ENCODE results near the gene TRIM42. TPM values are rescaled to one million over a fixed set of nuclear protein-coding genes. Genes with fewer than 3 reads are reported as not detected.

Gene TRIM42
- total and polyA plus RNA-seq, 2 experiments from 2014 or later: not detected

DNA sequence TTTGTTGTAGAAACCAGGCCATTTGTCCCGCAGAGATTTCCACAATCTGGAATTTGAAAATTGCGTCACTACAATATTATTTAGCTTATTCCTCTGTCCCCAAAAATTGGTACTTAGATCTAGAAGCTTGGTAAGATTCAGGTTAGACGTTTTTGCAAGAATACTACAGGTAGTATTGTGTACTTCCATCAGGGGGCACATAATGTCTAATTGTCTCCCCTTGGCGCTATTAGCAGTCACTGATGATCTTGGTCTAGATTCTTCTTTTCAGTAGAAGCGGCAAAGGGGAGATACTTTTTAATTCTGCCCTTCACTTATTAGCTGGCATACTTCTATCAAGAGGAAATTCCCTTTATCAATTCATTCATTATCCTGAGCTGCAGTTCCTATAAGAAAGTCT, 42.6 kb upstream of the TRIM42 start:
- no peak overlapping the region for H3K27ac ChIP-seq
- H3K4me1 ChIP-seq (ENCODE audit: low read depth): peaks cover 6% of the 10 kb centered on the region
- H3K9me3 ChIP-seq (ENCODE audit: low read depth): no peaks in the 10 kb centered on the region
- H3K4me3 ChIP-seq: no peak overlapping the region
- DNase-seq (ENCODE audit: low read depth in 1 of 2, low spot score in 1 of 2): no peak
- no peaks in the 10 kb centered on the region for H3K36me3 ChIP-seq
- TF ChIP-seq, protein P1, sequence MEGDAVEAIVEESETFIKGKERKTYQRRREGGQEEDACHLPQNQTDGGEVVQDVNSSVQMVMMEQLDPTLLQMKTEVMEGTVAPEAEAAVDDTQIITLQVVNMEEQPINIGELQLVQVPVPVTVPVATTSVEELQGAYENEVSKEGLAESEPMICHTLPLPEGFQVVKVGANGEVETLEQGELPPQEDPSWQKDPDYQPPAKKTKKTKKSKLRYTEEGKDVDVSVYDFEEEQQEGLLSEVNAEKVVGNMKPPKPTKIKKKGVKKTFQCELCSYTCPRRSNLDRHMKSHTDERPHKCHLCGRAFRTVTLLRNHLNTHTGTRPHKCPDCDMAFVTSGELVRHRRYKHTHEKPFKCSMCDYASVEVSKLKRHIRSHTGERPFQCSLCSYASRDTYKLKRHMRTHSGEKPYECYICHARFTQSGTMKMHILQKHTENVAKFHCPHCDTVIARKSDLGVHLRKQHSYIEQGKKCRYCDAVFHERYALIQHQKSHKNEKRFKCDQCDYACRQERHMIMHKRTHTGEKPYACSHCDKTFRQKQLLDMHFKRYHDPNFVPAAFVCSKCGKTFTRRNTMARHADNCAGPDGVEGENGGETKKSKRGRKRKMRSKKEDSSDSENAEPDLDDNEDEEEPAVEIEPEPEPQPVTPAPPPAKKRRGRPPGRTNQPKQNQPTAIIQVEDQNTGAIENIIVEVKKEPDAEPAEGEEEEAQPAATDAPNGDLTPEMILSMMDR (IDR thresholded peaks at IDR 0.05; ENCODE audit: low read depth, low read length): no peak
- H3K27me3 ChIP-seq: no peaks in the 10 kb centered on the region

DNA sequence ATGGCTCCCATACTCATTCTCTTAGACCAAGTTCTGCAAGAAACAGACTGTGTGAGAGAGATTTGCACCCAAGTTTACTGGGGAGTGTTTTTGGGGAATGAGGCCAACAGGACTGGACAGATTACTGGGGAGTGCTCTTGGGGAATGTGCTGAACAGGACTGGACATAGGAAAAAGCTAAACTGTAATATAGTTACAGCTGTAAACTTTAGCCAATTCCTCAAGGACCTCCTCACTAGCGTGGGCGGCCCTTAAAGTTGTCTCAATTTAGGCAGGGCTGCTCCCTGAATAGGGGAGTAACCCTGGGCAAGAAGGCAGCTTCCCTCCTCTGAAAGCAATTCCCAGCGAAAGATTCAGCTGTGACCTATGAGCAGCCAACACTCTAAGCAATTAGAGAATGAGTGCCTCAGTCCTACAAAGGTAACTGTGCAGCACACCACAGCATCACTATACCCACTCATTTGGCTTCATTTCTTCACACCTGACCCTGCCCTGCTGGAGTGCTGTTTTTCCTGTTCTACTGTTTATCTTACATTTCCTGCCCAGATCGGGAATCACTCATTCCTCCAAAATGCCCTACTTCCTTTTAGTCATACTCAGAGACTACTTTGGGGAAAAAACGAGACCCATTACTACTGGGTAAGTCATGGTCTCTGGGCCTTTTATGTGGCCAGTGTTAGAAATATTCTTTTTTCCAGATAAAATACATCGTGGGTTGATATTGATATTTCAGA, 41.3 kb upstream of the TRIM42 start:
- Histone ChIP-seq H3K9me3 (ENCODE audit: low read depth) (no peaks in the 10 kb centered on the region), H3K4me3 (no peak overlapping the region), H3K27me3 (no peaks in the 10 kb centered on the region), H3K36me3 (no peaks in the 10 kb centered on the region), H3K4me1 (ENCODE audit: low read depth) (peaks cover 6% of the 10 kb centered on the region), H3K27ac (no peak overlapping the region)
- TF ChIP-seq, protein P1 (IDR thresholded peaks at IDR 0.05; ENCODE audit: low read depth, low read length): no peak
- DNase-seq (ENCODE audit: low read depth in 1 of 2, low spot score in 1 of 2): peak in 1 of 2 donors; percentile 6

DNA sequence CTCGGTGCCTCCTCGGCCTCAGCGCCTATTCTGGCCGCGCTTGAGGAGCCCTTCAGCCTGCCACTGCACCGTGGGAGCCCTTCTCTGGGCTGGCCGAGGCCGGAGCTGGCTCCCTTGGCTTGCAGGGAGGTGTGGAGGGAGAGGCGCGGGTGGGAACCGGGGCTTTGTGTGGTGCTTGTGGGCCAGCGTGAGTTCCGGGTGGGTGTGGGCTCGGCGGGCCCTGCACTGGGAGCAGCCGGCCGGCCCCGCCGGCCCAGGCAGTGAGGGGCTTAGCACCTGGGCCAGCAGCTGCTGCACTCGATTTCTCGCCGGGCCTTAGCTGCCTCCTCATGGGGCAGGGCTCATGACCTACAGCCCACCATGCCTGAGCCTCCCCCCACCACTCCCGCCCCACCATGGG, 26.6 kb upstream of the TRIM42 start:
- H3K27ac ChIP-seq: no peak overlapping the region
- DNase-seq (ENCODE audit: low read depth in 1 of 2, low spot score in 1 of 2): no peak
- H3K9me3 ChIP-seq (ENCODE audit: low read depth): no peaks in the 10 kb centered on the region
- no peak overlapping the region for H3K4me3 ChIP-seq
- H3K27me3 ChIP-seq: no peaks in the 10 kb centered on the region
- TF ChIP-seq, protein P1 (IDR thresholded peaks at IDR 0.05; ENCODE audit: low read depth, low read length): no peak
- no peaks in the 10 kb centered on the region for H3K36me3 ChIP-seq
- H3K4me1 ChIP-seq (ENCODE audit: low read depth): no peaks in the 10 kb centered on the region

DNA sequence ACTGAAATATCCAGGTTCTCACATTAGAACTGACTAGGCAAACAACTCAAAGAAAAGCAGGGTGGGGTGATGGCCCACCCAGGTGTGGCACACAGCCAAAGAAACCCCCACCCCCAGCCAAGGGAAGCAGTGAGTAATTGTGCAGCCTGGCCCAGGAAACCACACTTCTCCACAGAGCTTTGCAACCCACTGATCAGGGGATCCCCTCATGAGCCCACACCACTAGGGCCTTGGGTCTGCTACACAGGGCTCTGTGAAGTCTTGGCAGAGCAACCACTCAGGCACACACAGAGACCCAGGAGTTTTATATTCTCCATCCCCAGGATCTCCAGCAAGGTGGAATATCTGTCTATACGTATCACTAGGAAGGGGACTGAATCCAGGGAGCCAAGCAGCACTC, 22.2 kb upstream of the TRIM42 start:
- Histone ChIP-seq H3K27me3 (no peaks in the 10 kb centered on the region), H3K4me1 (ENCODE audit: low read depth) (no peaks in the 10 kb centered on the region), H3K36me3 (no peaks in the 10 kb centered on the region), H3K4me3 (no peak overlapping the region), H3K27ac (no peak overlapping the region), H3K9me3 (ENCODE audit: low read depth) (no peaks in the 10 kb centered on the region)
- TF ChIP-seq, protein P1 (IDR thresholded peaks at IDR 0.05; ENCODE audit: low read depth, low read length): no peak
- DNase-seq (ENCODE audit: low read depth in 1 of 2, low spot score in 1 of 2): no peak

DNA sequence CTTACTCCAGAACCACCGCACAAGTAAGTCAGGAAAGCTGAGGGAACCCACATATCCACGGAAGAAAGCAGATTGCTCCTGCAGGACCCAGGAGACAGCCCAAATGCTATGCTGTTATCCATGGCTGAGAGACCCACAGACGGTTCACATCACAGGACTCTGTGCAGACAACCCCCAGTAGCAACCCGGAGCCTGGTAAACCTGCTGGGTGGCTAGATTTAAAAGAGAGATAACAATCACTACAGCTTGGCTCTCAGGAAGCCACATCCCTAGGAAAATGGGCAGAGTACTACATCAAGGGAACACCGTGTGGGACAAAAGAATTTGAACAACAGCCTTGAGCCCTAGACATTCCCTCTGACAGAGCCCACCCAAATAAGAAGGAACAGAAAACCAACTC, 13.8 kb upstream of the TRIM42 start:
- Histone ChIP-seq H3K36me3 (no peaks in the 10 kb centered on the region), H3K27ac (no peak overlapping the region), H3K4me1 (ENCODE audit: low read depth) (no peaks in the 10 kb centered on the region), H3K4me3 (no peak overlapping the region), H3K27me3 (no peaks in the 10 kb centered on the region), H3K9me3 (ENCODE audit: low read depth) (no peaks in the 10 kb centered on the region)
- TF ChIP-seq, protein P1 (IDR thresholded peaks at IDR 0.05; ENCODE audit: low read depth, low read length): no peak
- DNase-seq (ENCODE audit: low read depth in 1 of 2, low spot score in 1 of 2): no peak

All from cardiac muscle cell (in vitro differentiated cells and primary cell).